ENCODE results near the gene SERPINF2. TPM values are rescaled to one million over a fixed set of nuclear protein-coding genes. Genes with fewer than 3 reads are reported as not detected.
"Not testable (repeated sequence)": the region's sequence is repeated elsewhere in the genome, so short reads cannot be mapped to it uniquely, and the experiment has no call there.

Gene SERPINF2
- total RNA-seq, 2 donors from 2014 or later = 0.24 TPM; not detected in 1

- Mint-ChIP-seq H3K9me3 (no peaks in the 10 kb centered on the region), H3K4me1 (ENCODE audit: low read depth in 2 of 2) (peaks cover 0 to 5% of the 10 kb centered on the region in 2 donors), H3K4me3 (no peak overlapping the region), H3K27ac (no peak overlapping the region), H3K36me3 (no peaks in the 10 kb centered on the region), H3K27me3 (no peaks in the 10 kb centered on the region)
- DNase-seq (ENCODE audit: low spot score) (no peak), ATAC-seq (peak in 1 of 2 donors; percentile 52)
Observed at GRCh38 chr17:1769822-1770477, 27.3 kb downstream of the SERPINF2 start.

GRCh38 chr17:1773000-1773695 is 30.5 kb downstream of the SERPINF2 start:
- not testable (repeated sequence) for H3K4me3 Mint-ChIP-seq; H3K9me3 Mint-ChIP-seq; H3K4me1 Mint-ChIP-seq (ENCODE audit: low read depth in 2 of 2); H3K27me3 Mint-ChIP-seq; ATAC-seq; DNase-seq (ENCODE audit: low spot score); H3K36me3 Mint-ChIP-seq
- peak overlapping the region in 1 of 2 donors; percentile 21 for H3K27ac Mint-ChIP-seq

- ATAC-seq (no peak), DNase-seq (ENCODE audit: low spot score) (no peak)
- Mint-ChIP-seq H3K36me3 (no peaks in the 10 kb centered on the region), H3K27me3 (no peaks in the 10 kb centered on the region), H3K4me3 (no peak overlapping the region), H3K4me1 (ENCODE audit: low read depth in 2 of 2) (peaks cover 0 to 5% of the 10 kb centered on the region in 2 donors), H3K9me3 (no peaks in the 10 kb centered on the region), H3K27ac (peak overlapping the region; percentile 21 to 35)
Observed at GRCh38 chr17:1773696-1774181, 31.1 kb downstream of the SERPINF2 start.

GRCh38 chr17:1774390-1775176 is 31.9 kb downstream of the SERPINF2 start:
- DNase-seq (ENCODE audit: low spot score) (no peak), ATAC-seq (no peak)
- no peaks in the 10 kb centered on the region for H3K27me3 Mint-ChIP-seq
- H3K4me3 Mint-ChIP-seq = no peak overlapping the region
- H3K27ac Mint-ChIP-seq = peak overlapping the region in 1 of 2 donors; percentile 35
- H3K4me1 Mint-ChIP-seq (ENCODE audit: low read depth in 2 of 2) = peaks cover 0 to 5% of the 10 kb centered on the region in 2 donors
- no peaks in the 10 kb centered on the region for H3K36me3 Mint-ChIP-seq
- no peaks in the 10 kb centered on the region for H3K9me3 Mint-ChIP-seq

- no peak overlapping the region for H3K4me3 Mint-ChIP-seq
Observed at GRCh38 chr17:1776328-1776727, 33.7 kb downstream of the SERPINF2 start.

GRCh38 chr17:1776857-1777256 is 34.2 kb downstream of the SERPINF2 start:
- Mint-ChIP-seq H3K27ac (no peak overlapping the region), H3K36me3 (no peaks in the 10 kb centered on the region), H3K4me1 (ENCODE audit: low read depth in 2 of 2) (peaks cover 0 to 5% of the 10 kb centered on the region in 2 donors), H3K9me3 (no peaks in the 10 kb centered on the region), H3K4me3 (no peak overlapping the region), H3K27me3 (no peaks in the 10 kb centered on the region)
- no peak for DNase-seq (ENCODE audit: low spot score)
- ATAC-seq = no peak

More at GRCh38 chr17:1776328-1776727, 33.7 kb downstream of the SERPINF2 start:
- Mint-ChIP-seq H3K27me3 (no peaks in the 10 kb centered on the region), H3K4me1 (ENCODE audit: low read depth in 2 of 2) (peaks cover 0 to 5% of the 10 kb centered on the region in 2 donors), H3K36me3 (no peaks in the 10 kb centered on the region), H3K9me3 (no peaks in the 10 kb centered on the region), H3K27ac (no peak overlapping the region)
- DNase-seq (ENCODE audit: low spot score) = no peak
- ATAC-seq = no peak

- Mint-ChIP-seq H3K9me3 (no peaks in the 10 kb centered on the region), H3K27me3 (no peaks in the 10 kb centered on the region), H3K36me3 (no peaks in the 10 kb centered on the region), H3K27ac (no peak overlapping the region), H3K4me1 (ENCODE audit: low read depth in 2 of 2) (peaks cover 0 to 4% of the 10 kb centered on the region in 2 donors), H3K4me3 (no peak overlapping the region)
- no peak for ATAC-seq
- DNase-seq (ENCODE audit: low spot score) = no peak
Observed at GRCh38 chr17:1779571-1780131, 37.0 kb downstream of the SERPINF2 start.

GRCh38 chr17:1782171-1782567 is 39.5 kb downstream of the SERPINF2 start:
- DNase-seq (ENCODE audit: low spot score) (no peak), ATAC-seq (no peak)
- Mint-ChIP-seq H3K4me3 (no peak overlapping the region), H3K9me3 (no peaks in the 10 kb centered on the region), H3K27me3 (no peaks in the 10 kb centered on the region), H3K27ac (no peak overlapping the region), H3K36me3 (no peaks in the 10 kb centered on the region), H3K4me1 (ENCODE audit: low read depth in 2 of 2) (peaks cover 0 to 4% of the 10 kb centered on the region in 2 donors)

DNA sequence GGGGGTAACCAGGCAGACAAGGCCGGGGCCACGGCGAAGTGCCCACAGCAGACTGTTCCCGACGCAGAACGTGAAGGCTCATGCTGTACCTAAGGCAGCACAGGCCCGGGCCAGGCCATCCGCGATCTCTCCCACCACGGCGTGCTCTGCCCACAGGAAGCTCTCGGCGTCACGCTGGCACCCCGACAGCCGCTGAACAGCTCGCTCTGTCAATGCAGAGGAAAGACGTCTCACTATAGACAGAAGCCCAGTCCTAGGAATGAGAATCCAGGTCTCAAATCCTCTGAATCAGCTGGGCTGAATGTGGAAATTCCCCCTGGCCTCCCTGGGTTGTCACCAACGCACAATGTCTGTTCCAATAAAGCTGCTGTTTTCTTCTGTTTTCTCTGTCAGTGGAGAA is 40.6 kb downstream of the SERPINF2 start:
- no peaks in the 10 kb centered on the region for H3K27me3 Mint-ChIP-seq
- ATAC-seq = no peak
- H3K27ac Mint-ChIP-seq = no peak overlapping the region
- no peaks in the 10 kb centered on the region for H3K36me3 Mint-ChIP-seq
- no peaks in the 10 kb centered on the region for H3K9me3 Mint-ChIP-seq
- H3K4me3 Mint-ChIP-seq = no peak overlapping the region
- H3K4me1 Mint-ChIP-seq (ENCODE audit: low read depth in 2 of 2) = peaks cover 0 to 4% of the 10 kb centered on the region in 2 donors
- no peak for DNase-seq (ENCODE audit: low spot score)

GRCh38 chr17:1783834-1784611 is 41.4 kb downstream of the SERPINF2 start:
- DNase-seq (ENCODE audit: low spot score) (no peak), ATAC-seq (no peak)
- no peak overlapping the region for H3K4me3 Mint-ChIP-seq
- no peaks in the 10 kb centered on the region for H3K9me3 Mint-ChIP-seq
- H3K27ac Mint-ChIP-seq = no peak overlapping the region
- H3K27me3 Mint-ChIP-seq = no peaks in the 10 kb centered on the region
- H3K4me1 Mint-ChIP-seq (ENCODE audit: low read depth in 2 of 2) = peaks cover 0 to 4% of the 10 kb centered on the region in 2 donors
- no peaks in the 10 kb centered on the region for H3K36me3 Mint-ChIP-seq

DNA sequence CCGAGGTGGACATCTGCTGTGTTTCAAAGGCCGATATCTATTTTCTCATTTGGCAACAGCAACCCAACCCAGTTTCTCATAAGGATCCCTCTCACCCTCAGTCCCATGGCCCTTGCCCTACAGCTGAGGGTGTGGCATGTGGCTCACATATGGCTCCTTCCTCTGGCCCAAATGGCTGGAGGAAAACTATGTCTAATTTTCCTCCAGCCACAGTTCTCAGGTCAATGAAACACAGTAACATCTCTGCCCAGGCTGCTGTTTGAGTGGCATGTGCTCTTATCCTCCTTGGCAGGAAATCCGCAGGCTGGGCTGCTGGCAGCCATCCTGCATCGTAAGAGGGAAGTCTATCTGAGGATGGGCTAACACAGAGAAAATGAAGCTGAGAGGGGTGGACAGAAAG is 43.3 kb downstream of the SERPINF2 start:
- DNase-seq (ENCODE audit: low spot score) (no peak), ATAC-seq (no peak)
- Mint-ChIP-seq H3K36me3 (no peaks in the 10 kb centered on the region), H3K4me3 (no peak overlapping the region), H3K4me1 (ENCODE audit: low read depth in 2 of 2) (peaks cover 0 to 4% of the 10 kb centered on the region in 2 donors), H3K27ac (no peak overlapping the region), H3K27me3 (no peaks in the 10 kb centered on the region), H3K9me3 (no peaks in the 10 kb centered on the region)

GRCh38 chr17:1786708-1787107 is 44.0 kb downstream of the SERPINF2 start:
- ATAC-seq (no peak), DNase-seq (ENCODE audit: low spot score) (no peak)
- Mint-ChIP-seq H3K36me3 (no peaks in the 10 kb centered on the region), H3K4me3 (no peak overlapping the region), H3K4me1 (ENCODE audit: low read depth in 2 of 2) (peaks cover 0 to 4% of the 10 kb centered on the region in 2 donors), H3K27me3 (no peaks in the 10 kb centered on the region), H3K27ac (no peak overlapping the region), H3K9me3 (no peaks in the 10 kb centered on the region)

DNA sequence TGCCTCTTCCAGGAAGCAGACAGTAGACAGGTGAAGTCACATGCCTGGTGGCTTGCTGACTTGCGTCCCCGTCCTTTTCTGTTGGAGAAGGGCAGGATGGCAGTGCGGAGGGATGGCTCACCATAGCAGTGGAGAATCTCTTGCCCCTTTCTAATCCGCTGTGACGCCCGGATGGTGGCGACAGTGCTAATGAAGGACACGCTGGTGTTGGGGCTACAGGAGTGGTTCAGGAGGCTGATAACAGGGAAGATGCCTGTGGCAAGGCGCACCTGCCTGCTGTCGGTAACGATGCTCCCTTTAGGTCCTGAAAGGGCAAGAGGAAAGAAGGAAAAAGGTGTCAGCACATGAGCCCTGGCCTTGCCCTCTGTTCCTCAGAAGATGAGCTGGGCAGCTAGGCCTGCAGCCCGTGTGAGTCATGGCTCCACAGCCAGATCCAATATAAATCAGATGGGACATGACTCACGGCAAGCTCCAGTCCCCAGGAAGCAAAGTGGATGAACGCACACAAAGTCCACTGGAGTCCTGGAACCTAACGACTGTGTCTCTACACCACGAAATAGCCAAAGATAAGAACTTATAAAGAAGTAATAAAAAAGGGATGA is 44.7 kb downstream of the SERPINF2 start:
- Mint-ChIP-seq H3K27me3 (no peaks in the 10 kb centered on the region), H3K9me3 (no peaks in the 10 kb centered on the region), H3K27ac (no peak overlapping the region), H3K4me1 (ENCODE audit: low read depth in 2 of 2) (peaks cover 0 to 4% of the 10 kb centered on the region in 2 donors), H3K36me3 (no peaks in the 10 kb centered on the region), H3K4me3 (no peak overlapping the region)
- no peak for DNase-seq (ENCODE audit: low spot score)
- no peak for ATAC-seq

Measured in natural killer cell treated with Interleukin-12 subunit alpha and Interleukin-12 subunit beta and Interleukin-15 and Interleukin-18, amount 100 ng/mL, for 72 hours (primary cell).